ENCODE results near the gene MTMR6.

The MTMR6 gene

GRCh38 chr13:25286969-25287961 is at the start of gene MTMR6:
Gene MTMR6 (minus strand): TSS chr13:25287488. CDS start chr13:25287247, 241 bp downstream.
- DNase-seq (ENCODE audit: low read depth, low spot score): peak; percentile 95

GRCh38 chr13:25335856-25336255 is 48.6 kb upstream of the MTMR6 start:
- DNase-seq (ENCODE audit: low read depth, low spot score): peak; percentile 22

- no peak for DNase-seq (ENCODE audit: low read depth, low spot score)
Observed at GRCh38 chr13:25330541-25330940, 43.3 kb upstream of the MTMR6 start.

GRCh38 chr13:25329706-25330105 is 42.4 kb upstream of the MTMR6 start:
- DNase-seq (ENCODE audit: low read depth, low spot score): no peak

GRCh38 chr13:25324100-25324499 is 36.8 kb upstream of the MTMR6 start:
- DNase-seq (ENCODE audit: low read depth, low spot score): no peak

- no peak for DNase-seq (ENCODE audit: low read depth, low spot score)
Observed at GRCh38 chr13:25319771-25320170, 32.5 kb upstream of the MTMR6 start.

- DNase-seq (ENCODE audit: low read depth, low spot score): peak; percentile 18
Observed at GRCh38 chr13:25318946-25319345, 31.7 kb upstream of the MTMR6 start.

GRCh38 chr13:25310891-25311290 is 23.6 kb upstream of the MTMR6 start:
- DNase-seq (ENCODE audit: low read depth, low spot score): no peak

GRCh38 chr13:25306671-25307464 is 19.6 kb upstream of the MTMR6 start:
- DNase-seq (ENCODE audit: low read depth, low spot score): no peak

GRCh38 chr13:25302121-25302520 is 14.8 kb upstream of the MTMR6 start:
- no peak for DNase-seq (ENCODE audit: low read depth, low spot score)

GRCh38 chr13:25301347-25302113 is 14.2 kb upstream of the MTMR6 start, which contains the start of gene NUP58:
Gene NUP58 (plus strand): TSS chr13:25301625. CDS start chr13:25301774, 149 bp downstream.
- DNase-seq (ENCODE audit: low read depth, low spot score): peak; percentile 99

- no peak for DNase-seq (ENCODE audit: low read depth, low spot score)
Observed at GRCh38 chr13:25300861-25301346, 13.6 kb upstream of the MTMR6 start.

GRCh38 chr13:25295701-25296100 is 8.4 kb upstream of the MTMR6 start:
- no peak for DNase-seq (ENCODE audit: low read depth, low spot score)

- peak; percentile 28 for DNase-seq (ENCODE audit: low read depth, low spot score)
Observed at GRCh38 chr13:25295228-25295627, 7.9 kb upstream of the MTMR6 start.

- DNase-seq (ENCODE audit: low read depth, low spot score): peak; percentile 4
Observed at GRCh38 chr13:25292301-25292700, 5.0 kb upstream of the MTMR6 start.

- DNase-seq (ENCODE audit: low read depth, low spot score): no peak
Observed at GRCh38 chr13:25291691-25292090, 4.4 kb upstream of the MTMR6 start.

- DNase-seq (ENCODE audit: low read depth, low spot score): no peak
Observed at GRCh38 chr13:25288966-25289365, 1.7 kb upstream of the MTMR6 start.

- peak; percentile 60 for DNase-seq (ENCODE audit: low read depth, low spot score)
Observed at GRCh38 chr13:25286308-25286968, 850 bp downstream of the MTMR6 start.

GRCh38 chr13:25281935-25282332 is 5.4 kb downstream of the MTMR6 start:
- DNase-seq (ENCODE audit: low read depth, low spot score): no peak

- DNase-seq (ENCODE audit: low read depth, low spot score): peak; percentile 13
Observed at GRCh38 chr13:25281193-25281934, 5.9 kb downstream of the MTMR6 start.
